Spleen (tissue), 11 donors: ENCODE results near the gene UTRN. TPM values are rescaled to one million over a fixed set of nuclear protein-coding genes. Genes with fewer than 3 reads are reported as not detected.

Experiments used
- DNase-seq: peaks from one replicate; pipeline ENCODE4 v3.0.0-alpha.2; 2020
- H3K27ac ChIP-seq, 8 donors: fragments of 200-600 bp; sonication (generic) in 7 of 8; 1 replicate in 4 of 8; 2 replicates in 4 of 8; pipeline versions ENCODE4 v1.5.0 to v1.8.0; 2016 to 2021; ENCODE audit warnings: inconsistent platforms in 4 of 8, mild to moderate bottlenecking in 4 of 8, moderate library complexity in 1 of 8
- H3K27me3 ChIP-seq, 7 donors: fragments of 200-600 bp; sonication (generic) in 6 of 7; replicated peaks in 1 of 7; 1 replicate in 4 of 7; 2 replicates in 3 of 7; pipeline versions ENCODE4 v1.5.0 to v1.8.0; 2016 to 2021; ENCODE audit warnings: inconsistent platforms in 3 of 7, mild to moderate bottlenecking in 1 of 7
- H3K36me3 ChIP-seq, 6 donors: fragments of 200-600 bp; sonication (generic) in 5 of 6; 1 replicate in 4 of 6; 2 replicates in 2 of 6; pipeline versions ENCODE4 v1.5.0 to v1.8.0; 2016 to 2021; ENCODE audit warnings: inconsistent platforms in 2 of 6
- H3K4me1 ChIP-seq, 6 donors: fragments of 200-600 bp; sonication (generic) in 5 of 6; 1 replicate in 3 of 6; 2 replicates in 3 of 6; pipeline versions ENCODE4 v1.5.0 to v1.8.0; 2016 to 2021; ENCODE audit warnings: inconsistent platforms in 3 of 6
- H3K4me3 ChIP-seq, 8 donors: fragments of 200-600 bp; sonication (generic) in 7 of 8; 1 replicate in 4 of 8; 2 replicates in 4 of 8; pipeline versions ENCODE4 v1.5.0 to v1.8.0; 2016 to 2021; ENCODE audit warnings: inconsistent platforms in 4 of 8, mild to moderate bottlenecking in 4 of 8, moderate library complexity in 2 of 8
- H3K9me3 ChIP-seq, 8 donors: fragments of 200-600 bp; sonication (generic) in 7 of 8; 1 replicate in 4 of 8; 2 replicates in 4 of 8; pipeline versions ENCODE4 v1.5.0 to v1.8.0; 2016 to 2021; ENCODE audit warnings: inconsistent platforms in 4 of 8
- CTCF ChIP-seq, 11 experiments: fragments of 200-600 bp in 7 of 11; fragments of 450-650 bp in 4 of 11; sonication (generic) in 4 of 11; IDR thresholded peaks in 8 of 11; conservative IDR thresholded peaks in 3 of 11; 1 replicate in 7 of 11; 2 replicates in 4 of 11; pipeline versions ENCODE4 v1.4.0 to v1.8.0; 2016 to 2021; ENCODE audit warnings: antibody characterized with exemption in 11 of 11, inconsistent platforms in 4 of 11, mild to moderate bottlenecking in 1 of 11
- POLR2A ChIP-seq, 3 donors: fragments of 450-650 bp; IDR thresholded peaks; one replicate each; pipeline ENCODE4 v1.5.1; 2017; ENCODE audit warnings: antibody characterized with exemption in 3 of 3, mild to moderate bottlenecking in 1 of 3
- POLR2AphosphoS5 ChIP-seq, 3 donors: sonication (generic); formaldehyde crosslinking; IDR thresholded peaks; one replicate each; pipeline ENCODE4 v1.5.1; 2017; ENCODE audit warnings: antibody characterized with exemption in 3 of 3
- WGBS, 5 donors: extraction: QIAGEN DNeasy Blood & Tissue Kit in 3 of 5; methylation state at CpG; one replicate each; pipeline versions ENCODE4 v1.1.5 to v1.1.7; 2013 to 2018; 5-methylcytosine and 5-hydroxymethylcytosine counted together
- intact Hi-C: fragments of 100-400 bp; cut with DNase I; formaldehyde crosslinking; loops from one replicate; pipeline ENCODE4 v1.15.0; 2023; ENCODE audit warnings: low total_unique reads
- polyA plus RNA-seq, 3 donors: library from polyadenylated mRNA; stranded (reverse); fragments of 200-250 nt; gene quantifications; one replicate each; pipeline ENCODE4 v1.2.1, GENCODE V29; 2013
- total RNA-seq, 7 donors: library from RNA; depleted of rRNA in 3 of 7; stranded (reverse); fragments of >200 nt in 3 of 7; fragmentation: NEBNext Ultra II Directional in 4 of 7; extraction: Animal tissue kit (Norgen Biotek cat#: 25700) in 4 of 7; gene quantifications; one replicate each; pipeline versions ENCODE4 v1.1.0 to v1.2.1, GENCODE V29; 2016 to 2021
- donor health status: healthy with polysubstance abuse.
- donor health status: DM: no; HTN: no; CAD: no; lungs with moderate emphysema.
- donor health status: DM: no; HTN: no; CAD: no.
- donor health status: Bipolar disorder and iron deficiency.
- donor health status: healthy.
- donor health status: DM: no; HTN: no; CAD: no.
- donor health status: DM: yes; HTN: yes; CAD: no.

Gene UTRN
- total and polyA plus RNA-seq, 10 donors = 15.4 to 539 (median 364) TPM

GRCh38 chr6:144277605-144278227 lies 7.4 kb upstream of the UTRN start:
- DNase-seq = no peak
- Histone ChIP-seq H3K27ac (no peak overlapping the region), H3K4me3 (no peak overlapping the region), H3K9me3 (no peaks in the 10 kb centered on the region), H3K4me1 (no peaks in the 10 kb centered on the region), H3K36me3 (no peaks in the 10 kb centered on the region), H3K27me3 (no peaks in the 10 kb centered on the region)
- WGBS, 5 donors = 72 to 86% (median 81%) methylated on average over 8 of the region's 8 CpGs
- intact Hi-C loops = no loop called here
- TF ChIP-seq POLR2A (IDR thresholded peaks at IDR 0.05) (no peak), CTCF (IDR thresholded peaks at IDR 0.05 in 8 of 11, conservative IDR thresholded peaks at IDR 0.05 in 3 of 11) (no peak), POLR2AphosphoS5 (IDR thresholded peaks at IDR 0.05) (no peak)

GRCh38 chr6:144278659-144279314 lies 6.3 kb upstream of the UTRN start:
- DNase-seq = no peak
- no peaks in the 10 kb centered on the region for H3K9me3 ChIP-seq
- TF ChIP-seq POLR2A (IDR thresholded peaks at IDR 0.05) (no peak), CTCF (IDR thresholded peaks at IDR 0.05 in 8 of 11, conservative IDR thresholded peaks at IDR 0.05 in 3 of 11) (no peak), POLR2AphosphoS5 (IDR thresholded peaks at IDR 0.05) (no peak)
- H3K27me3 ChIP-seq = no peaks in the 10 kb centered on the region
- intact Hi-C loops = no loop called here
- H3K4me3 ChIP-seq = no peak overlapping the region
- no peak overlapping the region for H3K27ac ChIP-seq
- no peaks in the 10 kb centered on the region for H3K36me3 ChIP-seq
- WGBS, 5 donors = 70 to 94% (median 84%) methylated on average over 3 to 4 of the region's 4 CpGs
- peaks cover under 1 to 6% (median 3%) of the 10 kb centered on the region in 6 donors for H3K4me1 ChIP-seq

GRCh38 chr6:144279484-144280150 lies 5.5 kb upstream of the UTRN start:
- intact Hi-C loops = loop anchor here (5.0 to 10.0 kb wide), 3 partner anchors 55 to 205 kb away; no protein-coding TSS in a partner anchor
- no peak for TF ChIP-seq POLR2AphosphoS5 (IDR thresholded peaks at IDR 0.05)
- TF ChIP-seq POLR2A (IDR thresholded peaks at IDR 0.05) = no peak
- no peak for TF ChIP-seq CTCF (IDR thresholded peaks at IDR 0.05 in 8 of 11, conservative IDR thresholded peaks at IDR 0.05 in 3 of 11)
- WGBS, 5 donors = 72 to 91% (median 81%) methylated on average over 2 of the region's 2 CpGs
- no peaks in the 10 kb centered on the region for H3K36me3 ChIP-seq
- no peaks in the 10 kb centered on the region for H3K27me3 ChIP-seq
- H3K27ac ChIP-seq = no peak overlapping the region
- DNase-seq = no peak
- peaks cover 5 to 15% (median 9%) of the 10 kb centered on the region in 6 donors for H3K4me1 ChIP-seq
- H3K9me3 ChIP-seq = no peaks in the 10 kb centered on the region
- no peak overlapping the region for H3K4me3 ChIP-seq
